NCI-H187 (cell line): ENCODE results near the gene LDB3.
"Not testable (repeated sequence)": the region's sequence is repeated elsewhere in the genome, so short reads cannot be mapped to it uniquely, and the experiment has no call there.

Source experiments
- DNase-seq, 2 experiments: peaks; one replicate each; lab custom pipeline; 2025; lab: John Stamatoyannopoulos, UW

The LDB3 gene

GRCh38 chr10:86668297-86669165 lies at the start of gene LDB3:
Gene LDB3, plus strand, starts transcription at chr10:86668511. Its CDS starts 181 bp downstream, at chr10:86668692.
- peak; percentile 64 to 71 for DNase-seq

GRCh38 chr10:86628311-86628710 lies 40.0 kb upstream of the LDB3 start:
- DNase-seq: no peak

- no peak for DNase-seq
Observed at GRCh38 chr10:86630079-86630478, 38.2 kb upstream of the LDB3 start.

GRCh38 chr10:86632009-86632800 lies 36.1 kb upstream of the LDB3 start:
- no peak for DNase-seq

GRCh38 chr10:86632951-86633350 lies 35.4 kb upstream of the LDB3 start:
- no peak for DNase-seq

GRCh38 chr10:86635402-86635801 lies 32.9 kb upstream of the LDB3 start:
- no peak for DNase-seq

GRCh38 chr10:86636311-86636710 lies 32.0 kb upstream of the LDB3 start:
- no peak for DNase-seq

GRCh38 chr10:86642021-86642420 lies 26.3 kb upstream of the LDB3 start:
- DNase-seq: no peak

- no peak for DNase-seq
Observed at GRCh38 chr10:86642499-86642898, 25.8 kb upstream of the LDB3 start.

GRCh38 chr10:86644152-86644793 lies 24.0 kb upstream of the LDB3 start:
- DNase-seq: no peak

- DNase-seq: no peak
Observed at GRCh38 chr10:86644794-86645445, 23.4 kb upstream of the LDB3 start.

GRCh38 chr10:86645621-86646165 lies 22.6 kb upstream of the LDB3 start:
- DNase-seq: not testable (repeated sequence)

- no peak for DNase-seq
Observed at GRCh38 chr10:86646532-86646931, 21.8 kb upstream of the LDB3 start.

GRCh38 chr10:86646933-86647332 lies 21.4 kb upstream of the LDB3 start:
- DNase-seq: no peak

- no peak for DNase-seq
Observed at GRCh38 chr10:86647773-86648703, 20.3 kb upstream of the LDB3 start.

- no peak for DNase-seq
Observed at GRCh38 chr10:86648704-86649427, 19.4 kb upstream of the LDB3 start.

- DNase-seq: no peak
Observed at GRCh38 chr10:86649471-86650150, 18.7 kb upstream of the LDB3 start.

GRCh38 chr10:86650151-86650550 lies 18.2 kb upstream of the LDB3 start:
- DNase-seq: no peak

GRCh38 chr10:86651021-86651471 lies 17.3 kb upstream of the LDB3 start:
- DNase-seq: no peak
